Rectal smooth muscle tissue (tissue), 1 donor: ENCODE results near the gene UTP18.
"Not testable (repeated sequence)": the region's sequence is repeated elsewhere in the genome, so short reads cannot be mapped to it uniquely, and the experiment has no call there.

ENCODE experiments used
- H3K27ac ChIP-seq: one replicate; pipeline ENCODE4 v1.7.0; 2013; ENCODE audit warnings: low read depth, low read length, inconsistent platforms
- H3K27me3 ChIP-seq: one replicate; pipeline ENCODE4 v1.7.0; 2013; ENCODE audit warnings: low read length; ENCODE audit not compliant: control insufficient read depth, insufficient read depth
- H3K36me3 ChIP-seq: one replicate; pipeline ENCODE4 v1.7.0; 2013; ENCODE audit warnings: low read length; ENCODE audit not compliant: control insufficient read depth, insufficient read depth
- H3K4me1 ChIP-seq: one replicate; pipeline ENCODE4 v1.7.0; 2013; ENCODE audit warnings: low read length; ENCODE audit not compliant: control insufficient read depth, insufficient read depth
- H3K4me3 ChIP-seq: one replicate; pipeline ENCODE4 v1.7.0; 2013; ENCODE audit warnings: low read length
- H3K9ac ChIP-seq: one replicate; pipeline ENCODE4 v1.7.0; 2013; ENCODE audit warnings: low read length

Gene UTP18

GRCh38 chr17:51263006-51263405 is 2.7 kb downstream of the UTP18 start:
- no peak overlapping the region for H3K9ac ChIP-seq
- no peak overlapping the region for H3K27ac ChIP-seq
- H3K27me3 ChIP-seq: no peaks in the 10 kb centered on the region
- H3K4me3 ChIP-seq: no peak overlapping the region
- H3K36me3 ChIP-seq: no peaks in the 10 kb centered on the region
- peaks cover 7% of the 10 kb centered on the region for H3K4me1 ChIP-seq

GRCh38 chr17:51264466-51264865 is 4.1 kb downstream of the UTP18 start:
- H3K4me3 ChIP-seq, H3K27ac ChIP-seq, H3K27me3 ChIP-seq, H3K4me1 ChIP-seq, H3K36me3 ChIP-seq, H3K9ac ChIP-seq: not testable (repeated sequence)

GRCh38 chr17:51269991-51270390 is 9.6 kb downstream of the UTP18 start:
- H3K27me3 ChIP-seq: no peaks in the 10 kb centered on the region
- no peak overlapping the region for H3K4me3 ChIP-seq
- H3K36me3 ChIP-seq: peaks cover 5% of the 10 kb centered on the region
- H3K4me1 ChIP-seq: no peaks in the 10 kb centered on the region
- H3K9ac ChIP-seq: no peak overlapping the region
- no peak overlapping the region for H3K27ac ChIP-seq

GRCh38 chr17:51270636-51271035 is 10.3 kb downstream of the UTP18 start:
- Histone ChIP-seq H3K36me3 (peaks cover 5% of the 10 kb centered on the region), H3K4me3 (no peak overlapping the region), H3K27ac (no peak overlapping the region), H3K27me3 (no peaks in the 10 kb centered on the region), H3K9ac (no peak overlapping the region), H3K4me1 (no peaks in the 10 kb centered on the region)

GRCh38 chr17:51272812-51273211 is 12.5 kb downstream of the UTP18 start:
- Histone ChIP-seq H3K27me3 (no peaks in the 10 kb centered on the region), H3K4me1 (no peaks in the 10 kb centered on the region), H3K9ac (no peak overlapping the region), H3K27ac (no peak overlapping the region), H3K36me3 (peaks cover 15% of the 10 kb centered on the region), H3K4me3 (no peak overlapping the region)

- Histone ChIP-seq H3K4me3 (no peak overlapping the region), H3K27ac (no peak overlapping the region), H3K4me1 (no peaks in the 10 kb centered on the region), H3K27me3 (no peaks in the 10 kb centered on the region), H3K36me3 (peaks cover 20% of the 10 kb centered on the region), H3K9ac (no peak overlapping the region)
Observed at GRCh38 chr17:51275381-51275780, 15.0 kb downstream of the UTP18 start.

GRCh38 chr17:51279183-51279582 is 18.8 kb downstream of the UTP18 start:
- H3K36me3 ChIP-seq: peaks cover 25% of the 10 kb centered on the region
- H3K9ac ChIP-seq: no peak overlapping the region
- no peaks in the 10 kb centered on the region for H3K27me3 ChIP-seq
- H3K4me1 ChIP-seq: no peaks in the 10 kb centered on the region
- H3K4me3 ChIP-seq: no peak overlapping the region
- H3K27ac ChIP-seq: no peak overlapping the region

- Histone ChIP-seq H3K4me1 (no peaks in the 10 kb centered on the region), H3K36me3 (peaks cover 14% of the 10 kb centered on the region), H3K9ac (no peak overlapping the region), H3K27ac (no peak overlapping the region), H3K4me3 (no peak overlapping the region), H3K27me3 (no peaks in the 10 kb centered on the region)
Observed at GRCh38 chr17:51287412-51287811, 27.1 kb downstream of the UTP18 start.

- Histone ChIP-seq H3K9ac (no peak overlapping the region), H3K4me3 (no peak overlapping the region), H3K27ac (no peak overlapping the region), H3K27me3 (no peaks in the 10 kb centered on the region), H3K4me1 (no peaks in the 10 kb centered on the region), H3K36me3 (peaks cover 14% of the 10 kb centered on the region)
Observed at GRCh38 chr17:51289696-51290111, 29.4 kb downstream of the UTP18 start.

- H3K4me3 ChIP-seq, H3K27ac ChIP-seq, H3K36me3 ChIP-seq, H3K27me3 ChIP-seq, H3K4me1 ChIP-seq, H3K9ac ChIP-seq: not testable (repeated sequence)
Observed at GRCh38 chr17:51294338-51294737, 34.0 kb downstream of the UTP18 start.

- Histone ChIP-seq H3K9ac (no peak overlapping the region), H3K27me3 (no peaks in the 10 kb centered on the region), H3K36me3 (no peaks in the 10 kb centered on the region), H3K4me3 (no peak overlapping the region), H3K27ac (no peak overlapping the region), H3K4me1 (no peaks in the 10 kb centered on the region)
Observed at GRCh38 chr17:51298508-51299371, 38.4 kb downstream of the UTP18 start.

- H3K4me1 ChIP-seq: no peaks in the 10 kb centered on the region
- H3K9ac ChIP-seq: no peak overlapping the region
- no peak overlapping the region for H3K27ac ChIP-seq
- H3K36me3 ChIP-seq: no peaks in the 10 kb centered on the region
- no peak overlapping the region for H3K4me3 ChIP-seq
- no peaks in the 10 kb centered on the region for H3K27me3 ChIP-seq
Observed at GRCh38 chr17:51299859-51300258, 39.5 kb downstream of the UTP18 start.

GRCh38 chr17:51305182-51305581 is 44.8 kb downstream of the UTP18 start:
- H3K9ac ChIP-seq: no peak overlapping the region
- no peak overlapping the region for H3K4me3 ChIP-seq
- H3K27ac ChIP-seq: no peak overlapping the region
- no peaks in the 10 kb centered on the region for H3K4me1 ChIP-seq
- H3K36me3 ChIP-seq: no peaks in the 10 kb centered on the region
- no peaks in the 10 kb centered on the region for H3K27me3 ChIP-seq
